Measurements from ENCODE around the gene NTPCR. TPM values are rescaled to one million over a fixed set of nuclear protein-coding genes. Genes with fewer than 3 reads are reported as not detected.
"Not testable (repeated sequence)": the region's sequence is repeated elsewhere in the genome, so short reads cannot be mapped to it uniquely, and the experiment has no call there.

NTPCR gene
- polyA plus RNA-seq, 2 donors: 38.2 to 45.7 TPM

- no peaks in the 10 kb centered on the region for H3K4me1 ChIP-seq (ENCODE audit: control insufficient read depth in 2 of 2, insufficient read depth in 2 of 2, low read length in 1 of 2)
- 82 to 84% methylated on average over 5 of the region's 5 CpGs for WGBS, 2 donors
- peaks cover 0 to 2% of the 10 kb centered on the region in 2 donors for H3K27me3 ChIP-seq (ENCODE audit: control insufficient read depth in 1 of 2, insufficient read depth in 2 of 2, low read length in 2 of 2)
These were observed 24.8 kb upstream of the NTPCR start for GRCh38 chr1:232925421-232926220.

GRCh38 chr1:232927166-232927565 is 23.2 kb upstream of the NTPCR start:
- not testable (repeated sequence) for H3K27me3 ChIP-seq (ENCODE audit: control insufficient read depth in 1 of 2, insufficient read depth in 2 of 2, low read length in 2 of 2); H3K4me1 ChIP-seq (ENCODE audit: control insufficient read depth in 2 of 2, insufficient read depth in 2 of 2, low read length in 1 of 2); H3K4me3 ChIP-seq (ENCODE audit: low read depth in 1 of 2, low read length in 2 of 2); H3K9me3 ChIP-seq (ENCODE audit: control insufficient read depth in 2 of 2, insufficient read depth in 1 of 2, low read depth in 1 of 2, low read length in 1 of 2); H3K36me3 ChIP-seq (ENCODE audit: control insufficient read depth in 2 of 2, insufficient read depth in 2 of 2, low read length in 1 of 2); H3K27ac ChIP-seq (ENCODE audit: low read depth in 2 of 2, low read length in 1 of 2)
- 86% methylated on average over 6 of the region's 6 CpGs for WGBS, 2 donors

More at GRCh38 chr1:232925421-232926220, 24.8 kb upstream of the NTPCR start:
- Histone ChIP-seq H3K36me3 (ENCODE audit: control insufficient read depth in 2 of 2, insufficient read depth in 2 of 2, low read length in 1 of 2) (no peaks in the 10 kb centered on the region), H3K9me3 (ENCODE audit: control insufficient read depth in 2 of 2, insufficient read depth in 1 of 2, low read depth in 1 of 2, low read length in 1 of 2) (peaks cover 0 to 3% of the 10 kb centered on the region in 2 donors), H3K27ac (ENCODE audit: low read depth in 2 of 2, low read length in 1 of 2) (no peak overlapping the region), H3K4me3 (ENCODE audit: low read depth in 1 of 2, low read length in 2 of 2) (no peak overlapping the region)

GRCh38 chr1:232927830-232928505 is 22.4 kb upstream of the NTPCR start:
- H3K27me3 ChIP-seq (ENCODE audit: control insufficient read depth in 1 of 2, insufficient read depth in 2 of 2, low read length in 2 of 2): peaks cover 0 to 2% of the 10 kb centered on the region in 2 donors
- WGBS, 2 donors: 82 to 91% methylated on average over 4 of the region's 4 CpGs
- peaks cover 0 to 3% of the 10 kb centered on the region in 2 donors for H3K9me3 ChIP-seq (ENCODE audit: control insufficient read depth in 2 of 2, insufficient read depth in 1 of 2, low read depth in 1 of 2, low read length in 1 of 2)
- H3K27ac ChIP-seq (ENCODE audit: low read depth in 2 of 2, low read length in 1 of 2): no peak overlapping the region
- H3K4me3 ChIP-seq (ENCODE audit: low read depth in 1 of 2, low read length in 2 of 2): no peak overlapping the region
- no peaks in the 10 kb centered on the region for H3K4me1 ChIP-seq (ENCODE audit: control insufficient read depth in 2 of 2, insufficient read depth in 2 of 2, low read length in 1 of 2)
- no peaks in the 10 kb centered on the region for H3K36me3 ChIP-seq (ENCODE audit: control insufficient read depth in 2 of 2, insufficient read depth in 2 of 2, low read length in 1 of 2)

GRCh38 chr1:232932486-232933425 is 17.7 kb upstream of the NTPCR start:
- no peaks in the 10 kb centered on the region for H3K36me3 ChIP-seq (ENCODE audit: control insufficient read depth in 2 of 2, insufficient read depth in 2 of 2, low read length in 1 of 2)
- 88 to 93% methylated on average over 3 of the region's 3 CpGs for WGBS, 2 donors
- H3K27ac ChIP-seq (ENCODE audit: low read depth in 2 of 2, low read length in 1 of 2): no peak overlapping the region
- H3K9me3 ChIP-seq (ENCODE audit: control insufficient read depth in 2 of 2, insufficient read depth in 1 of 2, low read depth in 1 of 2, low read length in 1 of 2): no peaks in the 10 kb centered on the region
- no peaks in the 10 kb centered on the region for H3K4me1 ChIP-seq (ENCODE audit: control insufficient read depth in 2 of 2, insufficient read depth in 2 of 2, low read length in 1 of 2)
- H3K27me3 ChIP-seq (ENCODE audit: control insufficient read depth in 1 of 2, insufficient read depth in 2 of 2, low read length in 2 of 2): peaks cover 2% of the 10 kb centered on the region in 2 donors
- no peak overlapping the region for H3K4me3 ChIP-seq (ENCODE audit: low read depth in 1 of 2, low read length in 2 of 2)

GRCh38 chr1:232936941-232937340 is 13.5 kb upstream of the NTPCR start:
- Histone ChIP-seq H3K4me1 (ENCODE audit: control insufficient read depth in 2 of 2, insufficient read depth in 2 of 2, low read length in 1 of 2) (no peaks in the 10 kb centered on the region), H3K27me3 (ENCODE audit: control insufficient read depth in 1 of 2, insufficient read depth in 2 of 2, low read length in 2 of 2) (peaks cover 0 to 2% of the 10 kb centered on the region in 2 donors), H3K9me3 (ENCODE audit: control insufficient read depth in 2 of 2, insufficient read depth in 1 of 2, low read depth in 1 of 2, low read length in 1 of 2) (no peaks in the 10 kb centered on the region), H3K27ac (ENCODE audit: low read depth in 2 of 2, low read length in 1 of 2) (no peak overlapping the region), H3K36me3 (ENCODE audit: control insufficient read depth in 2 of 2, insufficient read depth in 2 of 2, low read length in 1 of 2) (no peaks in the 10 kb centered on the region), H3K4me3 (ENCODE audit: low read depth in 1 of 2, low read length in 2 of 2) (no peak overlapping the region)
- 92 to 93% methylated on average over 6 of the region's 6 CpGs for WGBS, 2 donors

GRCh38 chr1:232937741-232938375 is 12.6 kb upstream of the NTPCR start:
- peaks cover 0 to 2% of the 10 kb centered on the region in 2 donors for H3K27me3 ChIP-seq (ENCODE audit: control insufficient read depth in 1 of 2, insufficient read depth in 2 of 2, low read length in 2 of 2)
- H3K36me3 ChIP-seq (ENCODE audit: control insufficient read depth in 2 of 2, insufficient read depth in 2 of 2, low read length in 1 of 2): no peaks in the 10 kb centered on the region
- H3K27ac ChIP-seq (ENCODE audit: low read depth in 2 of 2, low read length in 1 of 2): no peak overlapping the region
- no peaks in the 10 kb centered on the region for H3K9me3 ChIP-seq (ENCODE audit: control insufficient read depth in 2 of 2, insufficient read depth in 1 of 2, low read depth in 1 of 2, low read length in 1 of 2)
- 43 to 47% methylated on average over 8 of the region's 8 CpGs for WGBS, 2 donors
- H3K4me1 ChIP-seq (ENCODE audit: control insufficient read depth in 2 of 2, insufficient read depth in 2 of 2, low read length in 1 of 2): no peaks in the 10 kb centered on the region
- H3K4me3 ChIP-seq (ENCODE audit: low read depth in 1 of 2, low read length in 2 of 2): no peak overlapping the region

- Histone ChIP-seq H3K27me3 (ENCODE audit: control insufficient read depth in 1 of 2, insufficient read depth in 2 of 2, low read length in 2 of 2) (peaks cover 0 to 2% of the 10 kb centered on the region in 2 donors), H3K36me3 (ENCODE audit: control insufficient read depth in 2 of 2, insufficient read depth in 2 of 2, low read length in 1 of 2) (no peaks in the 10 kb centered on the region), H3K9me3 (ENCODE audit: control insufficient read depth in 2 of 2, insufficient read depth in 1 of 2, low read depth in 1 of 2, low read length in 1 of 2) (no peaks in the 10 kb centered on the region), H3K4me3 (ENCODE audit: low read depth in 1 of 2, low read length in 2 of 2) (no peak overlapping the region), H3K4me1 (ENCODE audit: control insufficient read depth in 2 of 2, insufficient read depth in 2 of 2, low read length in 1 of 2) (no peaks in the 10 kb centered on the region), H3K27ac (ENCODE audit: low read depth in 2 of 2, low read length in 1 of 2) (no peak overlapping the region)
- WGBS, 2 donors: 97 to 98% methylated on average over 11 of the region's 11 CpGs
These were observed 11.5 kb upstream of the NTPCR start for GRCh38 chr1:232938926-232939325.

- H3K4me1 ChIP-seq (ENCODE audit: control insufficient read depth in 2 of 2, insufficient read depth in 2 of 2, low read length in 1 of 2): no peaks in the 10 kb centered on the region
- no peak overlapping the region for H3K27ac ChIP-seq (ENCODE audit: low read depth in 2 of 2, low read length in 1 of 2)
- WGBS, 2 donors: 82 to 88% methylated on average over 2 of the region's 2 CpGs
- H3K27me3 ChIP-seq (ENCODE audit: control insufficient read depth in 1 of 2, insufficient read depth in 2 of 2, low read length in 2 of 2): peaks cover 0 to 2% of the 10 kb centered on the region in 2 donors
- no peak overlapping the region for H3K4me3 ChIP-seq (ENCODE audit: low read depth in 1 of 2, low read length in 2 of 2)
- no peaks in the 10 kb centered on the region for H3K36me3 ChIP-seq (ENCODE audit: control insufficient read depth in 2 of 2, insufficient read depth in 2 of 2, low read length in 1 of 2)
- H3K9me3 ChIP-seq (ENCODE audit: control insufficient read depth in 2 of 2, insufficient read depth in 1 of 2, low read depth in 1 of 2, low read length in 1 of 2): no peaks in the 10 kb centered on the region
These were observed 10.7 kb upstream of the NTPCR start for GRCh38 chr1:232939748-232940147.

GRCh38 chr1:232940262-232940661 is 10.1 kb upstream of the NTPCR start:
- Histone ChIP-seq H3K27ac (ENCODE audit: low read depth in 2 of 2, low read length in 1 of 2) (no peak overlapping the region), H3K36me3 (ENCODE audit: control insufficient read depth in 2 of 2, insufficient read depth in 2 of 2, low read length in 1 of 2) (no peaks in the 10 kb centered on the region), H3K9me3 (ENCODE audit: control insufficient read depth in 2 of 2, insufficient read depth in 1 of 2, low read depth in 1 of 2, low read length in 1 of 2) (no peaks in the 10 kb centered on the region), H3K4me1 (ENCODE audit: control insufficient read depth in 2 of 2, insufficient read depth in 2 of 2, low read length in 1 of 2) (no peaks in the 10 kb centered on the region), H3K4me3 (ENCODE audit: low read depth in 1 of 2, low read length in 2 of 2) (no peak overlapping the region), H3K27me3 (ENCODE audit: control insufficient read depth in 1 of 2, insufficient read depth in 2 of 2, low read length in 2 of 2) (peaks cover 0 to 2% of the 10 kb centered on the region in 2 donors)
- WGBS, 2 donors: 72 to 78% methylated on average over 1 of the region's 1 CpG

Measured in esophagus (tissue), 2 donors.